ENCODE data around the gene CIRBP. TPM values are rescaled to one million over a fixed set of nuclear protein-coding genes. Genes with fewer than 3 reads are reported as not detected.

The CIRBP gene
- total and polyA plus RNA-seq, 9 of the 15 experiments (the other 6 are each of a cell fraction or from before 2014, with no cell fraction given), result 20.5 to 327 (median 176) TPM

GRCh38 chr19:1261538-1261797 lies 7.7 kb upstream of the CIRBP start:
- in situ Hi-C loops (cut with MboI), result no loop called here
- no TSS peak for BruUV-seq (replicated peaks)
- H3K9ac ChIP-seq (ENCODE audit: insufficient read depth in 1 of 2, low read depth in 2 of 2, low read length in 2 of 2), result peak overlapping the region; percentile 71 to 92
- no peak for DNase-seq (ENCODE audit: extremely low read depth in 1 of 4, low spot score in 3 of 4)
- H3K27me3 ChIP-seq (ENCODE audit: control insufficient read depth in 2 of 2, insufficient read depth in 2 of 2, low read length in 2 of 2), result no peaks in the 10 kb centered on the region
- 0 out of 2 replicates have a peak, but pooled peaks cover 7% of the 10 kb centered on the region for H4K20me1 ChIP-seq (replicated peaks; ENCODE audit: control insufficient read depth, insufficient read depth, low read length)
- peak overlapping the region; percentile 66 for H3K4me3 ChIP-seq
- peaks cover 22% of the 10 kb centered on the region; the same call in 2 of the 3 replicates for H3K36me3 ChIP-seq (ENCODE audit: control insufficient read depth, insufficient read depth, low read length)
- H3K79me2 ChIP-seq (ENCODE audit: control insufficient read depth, insufficient read depth, low read length), result peaks cover 20% of the 10 kb centered on the region; the same call in 2 of the 3 replicates
- intact Hi-C loops (cut with micrococcal nuclease), result no loop called here
- 24% methylated on average over 14 of the region's 14 CpGs for WGBS (ENCODE audit: insufficient coverage, low coverage, missing lambda C conversion rate)
- no peaks in the 10 kb centered on the region for H3K9me1 ChIP-seq (ENCODE audit: control insufficient read depth, insufficient read depth, low read length)
- ChIA-PET POLR2A (interaction anchor here (1.1 to 2.6 kb wide), 2 partner anchors 9 to 11 kb away, joined by 3 to 14 read pairs; no protein-coding TSS in a partner anchor), CTCF (ENCODE audit: low intra/inter-chr PET ratio) (no interaction called here)
- no peak for ATAC-seq
- no peak for FAIRE-seq
- H3K4me1 ChIP-seq (replicated peaks in 1 of 2; ENCODE audit: control insufficient read depth in 2 of 2, insufficient read depth in 2 of 2, low read length in 2 of 2), result peaks cover 64 to 95% of the 10 kb centered on the region in 2 experiments
- peak overlapping the region; percentile 84 for H3K4me2 ChIP-seq (ENCODE audit: insufficient read depth, low read length)
- peak overlapping the region; percentile 83 for H3K27ac ChIP-seq (ENCODE audit: extremely low read depth, low read depth, low read length)
- H3K9me3 ChIP-seq (replicated peaks; ENCODE audit: control insufficient read depth, insufficient read depth, low read depth, low read length), result no peaks in the 10 kb centered on the region
- H2AFZ ChIP-seq (ENCODE audit: low read depth, low read length), result peak overlapping the region; percentile 52; the same call in 1 of the 2 replicates
- TF ChIP-seq FOXP1 (CRISPR knock-in tag; IDR thresholded peaks at IDR 0.05), result peak; percentile 54; the same call in 1 of the 2 replicates
- no peak for TF ChIP-seq VEZF1 (CRISPR knock-in tag; IDR thresholded peaks at IDR 0.05)
- TF ChIP-seq ARID3B (CRISPR knock-in tag; IDR thresholded peaks at IDR 0.05; ENCODE audit: borderline replicate concordance), result no peak
- no peak for TF ChIP-seq KDM5B (IDR thresholded peaks at IDR 0.05; ENCODE audit: insufficient replicate concordance, low read depth, low read length)
- 0 out of 2 replicates have a peak, but pooled peaks have one; percentile 32 for TF ChIP-seq SMARCE1 (IDR thresholded peaks at IDR 0.05)
- no peak for TF ChIP-seq POLR3G (IDR thresholded peaks at IDR 0.05; ENCODE audit: extremely low read depth, insufficient read length, insufficient replicate concordance)
- 0 out of 2 replicates have a peak, but pooled peaks have one; percentile 10 for TF ChIP-seq IRF1 (CRISPR knock-in tag; IDR thresholded peaks at IDR 0.05; ENCODE audit: borderline replicate concordance)
- TF ChIP-seq GTF3C2 (IDR thresholded peaks at IDR 0.05; ENCODE audit: borderline replicate concordance, extremely low read depth, insufficient read length), result no peak
- peak; percentile 31 to 48 (median 37); a peak in 4 of 6 replicates for TF ChIP-seq CTCF (IDR thresholded peaks at IDR 0.05 in 2 of 3, conservative IDR thresholded peaks at IDR 0.05 in 1 of 3; ENCODE audit: insufficient read depth in 2 of 3, low read depth in 1 of 3, low read length in 3 of 3)
- TF ChIP-seq DPF2 (IDR thresholded peaks at IDR 0.05), result 0 out of 2 replicates have a peak, but pooled peaks have one; percentile 8
- TF ChIP-seq YY1 (IDR thresholded peaks at IDR 0.05; ENCODE audit: borderline replicate concordance in 1 of 3, control insufficient read depth in 1 of 3, extremely low read depth in 1 of 3, insufficient read depth in 3 of 3, insufficient read length in 1 of 3, insufficient replicate concordance in 2 of 3, low read depth in 1 of 3, low read length in 2 of 3), result peak in 1 of 3 experiments; percentile 7

All from K562 (cell line).